ENCODE measurements around the gene NCK2.

Gene NCK2

DNA sequence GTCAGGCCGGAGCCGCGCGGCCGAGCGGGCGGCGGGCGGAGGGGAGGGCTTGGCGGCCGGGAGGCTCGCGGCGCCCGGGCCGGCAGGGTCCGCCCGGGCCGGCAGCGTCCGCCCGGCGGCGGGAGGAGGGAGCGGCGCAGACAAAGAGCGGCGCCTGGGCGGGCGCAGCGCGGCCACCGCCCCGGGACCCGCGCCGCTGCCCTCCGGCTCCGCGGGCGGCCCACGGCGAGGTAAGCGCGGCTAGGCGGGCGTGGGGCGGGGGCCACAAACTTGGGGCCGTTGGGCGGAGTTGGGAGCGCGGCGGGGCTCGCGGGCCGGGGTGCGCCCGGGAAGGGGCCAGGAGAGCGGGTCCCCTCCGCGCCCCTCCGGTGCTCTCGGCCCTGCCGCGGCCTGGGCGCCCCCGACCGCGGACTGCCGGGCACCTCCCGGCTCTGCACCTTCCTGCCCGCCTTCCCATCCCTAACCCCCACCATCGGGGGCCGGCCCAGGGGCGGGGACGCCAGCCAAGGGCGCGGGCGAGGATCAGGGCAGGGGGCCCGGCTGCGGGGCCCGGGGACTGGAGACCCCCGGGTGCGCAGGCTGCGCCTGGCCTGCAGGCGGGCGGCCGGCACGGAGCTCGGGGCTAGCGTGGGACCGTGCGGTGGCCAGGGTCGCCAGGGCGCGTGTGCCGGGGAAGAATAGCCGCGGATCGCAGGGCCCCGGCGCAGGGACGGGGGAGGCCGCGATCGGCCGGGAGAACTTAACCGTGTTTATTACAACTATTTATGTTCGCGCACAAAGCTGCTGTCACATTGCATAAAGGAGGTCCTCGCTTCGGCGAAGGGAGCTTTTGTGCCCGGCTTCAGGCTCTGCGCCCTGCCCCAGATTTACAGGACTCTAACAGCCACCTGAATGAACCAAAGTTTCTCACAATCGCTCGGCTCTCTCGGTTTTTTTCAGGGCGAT, at the start of gene NCK2:
Gene NCK2, plus strand, starts transcription at position 4 of the 945 bp plus-strand sequence. CDS start 110,152 bp downstream, outside the sequence.
- no peak for DNase-seq (ENCODE audit: low read depth, low spot score)

DNA sequence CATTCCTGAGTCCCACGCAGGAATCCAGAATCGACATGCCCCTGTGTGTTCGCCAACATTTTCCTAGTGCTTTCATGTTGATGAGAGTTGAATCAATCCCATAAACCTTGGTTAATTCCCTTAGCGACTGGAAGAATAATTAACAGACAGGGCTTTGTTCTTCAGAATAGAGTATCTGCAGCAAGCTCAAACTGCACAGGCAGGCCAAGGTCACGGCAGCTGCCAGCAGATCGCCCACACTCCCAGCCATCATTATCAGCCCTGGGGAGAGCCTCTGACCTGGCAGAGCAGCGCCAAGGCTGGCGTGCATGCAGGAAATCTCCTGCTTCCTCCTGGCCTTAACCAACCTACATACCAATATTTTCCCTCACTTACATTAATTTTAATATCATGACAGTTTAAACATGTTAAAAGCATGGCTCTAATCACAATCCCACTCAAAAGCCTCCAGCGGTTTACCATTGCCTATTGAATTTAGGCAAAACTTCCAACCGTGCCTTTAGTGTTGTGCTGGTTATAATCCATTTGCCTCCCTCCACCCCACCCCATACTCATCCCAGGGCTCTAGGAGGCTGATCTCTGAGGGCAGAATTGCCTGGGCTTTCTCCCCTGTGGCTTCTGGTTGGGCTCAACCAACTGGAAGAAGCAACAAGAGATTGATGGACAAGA, 46.8 kb upstream of the NCK2 start:
- DNase-seq (ENCODE audit: low read depth, low spot score) = no peak

DNA sequence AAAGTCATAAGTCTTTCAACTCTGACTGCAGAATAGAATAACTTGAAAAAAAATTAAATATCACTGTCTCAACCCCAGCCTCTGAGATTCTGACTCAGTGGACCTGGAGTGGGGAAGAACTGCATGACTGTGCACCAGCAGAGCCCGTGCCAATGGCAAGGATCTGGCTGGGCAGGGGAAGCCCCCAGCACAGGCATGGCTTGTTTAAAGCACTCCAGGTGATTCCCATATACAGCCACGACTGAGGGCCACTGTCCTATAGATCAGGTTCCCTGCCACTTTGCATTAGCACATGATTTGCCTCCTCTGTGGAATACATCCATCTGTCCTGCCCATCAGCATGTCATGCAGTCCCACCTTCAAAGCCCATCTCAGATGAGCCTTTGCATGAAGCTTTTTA, 45.9 kb upstream of the NCK2 start:
- no peak for DNase-seq (ENCODE audit: low read depth, low spot score)

DNA sequence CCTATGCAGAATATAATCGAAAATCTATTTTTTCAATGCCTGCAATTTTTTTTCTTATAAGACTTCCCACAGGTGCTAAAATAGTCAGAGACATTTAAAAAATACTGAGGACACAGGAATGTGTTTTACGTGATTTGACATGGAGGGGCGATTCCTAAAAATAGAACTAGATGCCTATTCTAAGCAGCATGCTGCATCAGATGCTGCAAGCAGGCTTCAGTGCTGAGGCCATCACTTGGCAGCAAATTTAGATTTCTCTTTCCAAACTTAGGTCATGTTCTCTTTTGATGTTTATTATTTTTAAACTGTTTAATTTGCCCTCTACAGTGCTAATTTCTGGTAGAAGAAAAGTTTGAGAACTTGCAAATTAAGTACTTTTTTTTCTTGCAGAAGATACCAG, 43.7 kb upstream of the NCK2 start:
- DNase-seq (ENCODE audit: low read depth, low spot score) = no peak

DNA sequence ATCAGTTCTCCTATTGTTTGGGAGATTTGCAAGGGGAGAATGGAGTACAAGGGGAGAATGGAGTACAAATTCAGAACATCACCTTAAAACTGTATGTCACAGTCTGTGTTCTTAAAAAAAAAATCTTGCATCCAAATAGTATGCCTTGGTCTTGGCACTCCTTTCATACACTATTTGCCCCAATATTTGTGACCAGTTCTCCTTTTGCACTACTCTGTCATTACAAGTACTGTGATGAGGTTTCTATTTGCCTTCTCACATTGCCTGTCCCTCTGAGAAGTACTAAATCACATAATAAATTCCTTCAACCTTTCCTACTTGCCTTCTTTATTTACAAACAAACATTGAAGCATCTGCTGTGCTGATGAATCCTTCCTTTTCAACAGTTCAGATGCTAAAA, 36.0 kb upstream of the NCK2 start:
- DNase-seq (ENCODE audit: low read depth, low spot score) = no peak

DNA sequence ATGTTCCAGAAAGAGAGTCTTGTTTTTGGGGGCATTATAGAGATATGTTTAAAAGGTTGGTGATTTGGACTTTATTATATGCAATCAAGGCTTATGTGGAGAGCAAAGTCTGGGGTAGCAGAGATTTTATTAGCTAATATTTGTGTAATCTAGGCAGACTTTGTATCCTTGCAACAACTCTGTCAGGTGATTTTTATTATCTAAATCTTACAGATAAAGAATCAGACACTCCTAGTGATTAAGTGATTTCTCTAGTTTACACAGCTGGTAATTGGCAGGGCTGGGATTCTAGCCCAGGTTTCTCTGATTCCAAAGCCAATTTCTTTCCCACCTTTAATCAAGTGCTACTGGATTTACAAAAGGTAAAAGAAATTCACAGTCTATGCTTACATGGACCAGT, 33.3 kb upstream of the NCK2 start:
- no peak for DNase-seq (ENCODE audit: low read depth, low spot score)

DNA sequence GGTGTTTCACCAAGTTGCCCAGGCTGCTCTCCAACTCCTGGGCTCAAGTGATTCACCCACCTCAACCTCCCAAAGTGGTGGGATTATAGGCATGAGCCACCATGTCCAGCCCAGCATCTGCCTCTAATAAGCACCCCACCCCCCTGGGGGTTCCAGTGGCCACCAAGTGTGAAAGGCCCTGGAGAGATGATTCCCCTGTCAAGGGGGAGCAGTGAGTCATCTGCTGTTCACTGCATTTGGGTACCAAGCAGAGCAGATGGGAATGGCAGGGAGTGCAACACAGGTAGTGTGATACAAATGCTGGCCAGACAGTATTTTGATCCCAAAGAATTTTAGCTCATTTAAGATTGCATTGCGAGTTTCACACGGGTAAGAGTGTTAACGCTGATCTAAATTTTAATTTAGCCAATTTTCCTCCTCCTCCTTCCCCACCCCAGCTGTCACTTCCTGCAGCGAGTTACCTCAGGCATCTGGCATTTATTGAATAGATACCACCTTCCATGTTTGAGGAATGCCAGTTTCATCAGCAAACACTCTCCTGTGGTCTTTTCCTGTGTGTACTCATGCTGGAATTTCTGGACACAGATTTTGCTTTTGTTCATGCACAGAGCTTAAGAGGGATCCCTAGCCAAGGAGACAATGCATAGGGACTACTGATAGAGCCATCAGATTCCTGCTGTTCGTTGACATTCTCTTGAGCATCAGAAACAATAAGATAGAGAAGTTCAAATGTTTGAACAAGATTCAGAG, 32.4 kb upstream of the NCK2 start:
- DNase-seq (ENCODE audit: low read depth, low spot score) = no peak

DNA sequence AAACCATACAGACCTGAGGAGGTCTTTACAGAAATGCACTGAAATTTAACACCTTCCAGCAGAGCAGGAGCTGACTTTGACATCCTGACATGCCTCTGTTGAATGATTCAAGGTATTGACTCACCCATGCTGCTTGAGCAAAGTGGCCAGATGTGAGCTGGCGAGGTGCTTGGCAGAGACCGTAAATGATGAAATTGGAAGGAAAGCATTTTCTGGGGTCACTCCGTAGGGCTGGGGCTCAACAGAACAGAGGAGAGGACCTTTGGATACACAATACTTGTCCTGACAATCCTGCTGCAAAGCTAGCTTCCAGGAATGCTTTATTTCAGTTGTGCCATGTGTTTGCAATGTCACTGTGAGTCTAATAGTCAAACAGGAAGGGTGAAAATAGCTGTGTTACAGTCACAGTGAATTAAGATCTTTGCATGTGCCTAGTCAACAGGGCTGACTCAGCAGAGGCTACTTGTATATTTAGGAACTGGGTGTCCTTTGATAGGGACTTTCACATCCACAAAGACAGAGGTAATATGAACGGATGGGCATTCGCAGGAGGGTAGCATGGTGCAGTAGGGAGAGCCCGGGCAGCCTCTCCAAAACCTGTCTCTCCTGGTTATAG, 31.6 kb upstream of the NCK2 start:
- DNase-seq (ENCODE audit: low read depth, low spot score) = no peak

DNA sequence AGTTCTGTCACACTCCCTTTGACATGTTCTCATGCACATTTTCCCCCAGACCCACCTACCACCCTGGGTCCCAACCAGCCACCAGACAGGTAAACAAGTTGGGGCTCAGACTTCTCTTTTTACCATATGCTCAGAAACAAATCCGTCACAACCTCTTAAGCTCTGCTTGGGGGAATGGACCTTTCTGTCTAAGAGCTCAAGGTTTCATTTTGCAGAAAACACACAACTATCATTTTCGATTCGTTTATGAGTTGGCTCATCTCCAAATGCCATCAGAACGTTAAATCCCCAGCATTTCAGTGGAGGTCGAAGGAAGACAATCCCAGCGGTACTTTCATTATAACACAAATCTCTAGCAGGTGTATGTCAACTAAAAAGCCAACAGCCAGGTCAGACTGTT, 30.6 kb upstream of the NCK2 start:
- DNase-seq (ENCODE audit: low read depth, low spot score) = no peak

DNA sequence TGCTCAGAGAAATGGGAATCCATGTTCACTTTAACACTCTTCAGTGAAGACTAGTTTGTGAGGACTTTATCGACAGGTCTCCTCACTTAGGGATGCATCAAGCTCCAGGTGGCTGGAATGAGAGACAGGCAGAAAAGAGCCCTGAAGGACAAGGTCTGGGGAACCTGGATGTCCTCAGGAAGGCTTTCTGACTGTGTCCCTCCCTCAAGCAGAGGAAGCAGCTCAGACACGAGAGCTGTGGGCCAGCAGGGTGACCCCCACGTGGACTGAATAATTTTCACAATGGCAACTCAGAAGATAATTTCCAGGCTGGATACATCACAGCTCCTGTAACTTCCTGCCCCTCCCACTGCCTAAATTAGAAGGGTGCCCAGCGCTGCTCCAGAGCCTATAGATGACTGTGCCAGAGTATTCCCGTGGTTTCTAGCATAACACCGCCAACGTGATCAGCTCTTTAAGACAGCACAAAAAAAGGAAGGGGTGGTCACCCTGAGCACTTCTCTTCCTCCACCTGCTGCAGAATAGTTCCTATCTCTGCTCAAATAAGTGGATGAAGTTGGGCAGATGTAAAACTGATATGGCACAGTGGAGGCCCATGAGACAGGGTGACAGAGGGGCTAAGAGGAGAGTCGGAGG, 25.7 kb upstream of the NCK2 start:
- DNase-seq (ENCODE audit: low read depth, low spot score) = no peak

DNA sequence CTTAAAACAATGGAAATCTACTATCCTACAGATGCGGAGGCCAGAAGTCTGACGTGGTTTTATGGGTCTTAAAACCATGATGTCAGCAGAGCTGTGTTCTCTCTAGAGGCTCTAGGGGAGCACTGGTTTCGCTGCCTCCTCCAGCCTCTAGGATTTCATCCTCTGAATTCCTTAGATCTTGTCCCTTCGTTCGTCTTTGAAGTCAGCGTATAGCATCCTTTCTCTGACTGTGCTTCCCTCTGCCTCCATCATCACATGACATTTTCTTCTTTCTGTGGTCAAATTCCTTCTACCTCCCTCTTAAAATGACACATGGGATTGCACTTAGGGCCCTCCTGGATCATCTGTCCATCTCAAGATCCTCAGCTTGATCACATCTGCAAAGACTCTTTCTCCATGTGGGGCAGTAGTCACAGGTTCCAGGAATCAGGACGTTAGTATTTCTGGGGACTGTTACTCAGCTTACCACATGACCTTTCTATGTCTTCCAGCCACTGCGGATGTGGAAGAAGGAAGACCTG, 22.7 kb upstream of the NCK2 start:
- no peak for DNase-seq (ENCODE audit: low read depth, low spot score)

DNA sequence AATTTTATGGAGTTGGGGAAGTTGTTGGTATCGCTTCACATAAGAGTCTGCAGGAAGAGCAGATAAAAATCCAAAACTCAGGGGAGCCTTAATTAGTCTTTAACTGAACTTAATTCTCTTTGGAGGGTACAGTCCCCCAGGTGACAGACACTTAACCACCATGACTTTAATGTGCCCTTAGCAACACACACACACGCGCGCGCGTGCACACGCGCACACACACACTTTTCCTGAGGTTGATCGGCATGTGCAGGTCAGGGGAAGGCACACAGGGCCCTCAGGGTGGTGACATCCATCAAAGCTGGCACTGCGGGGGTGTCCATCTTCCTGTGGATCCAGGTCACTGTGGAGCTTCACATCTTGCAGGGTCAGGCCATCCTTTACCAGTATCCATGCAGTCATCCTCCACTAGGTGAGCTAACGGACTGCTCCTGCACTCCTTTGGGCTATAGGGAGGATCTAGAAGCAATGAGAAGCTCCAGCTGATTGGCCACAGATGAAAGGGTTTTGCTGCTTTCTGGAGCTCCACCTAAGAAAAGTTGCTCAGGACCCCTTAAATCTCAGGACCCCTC, 21.9 kb upstream of the NCK2 start:
- DNase-seq (ENCODE audit: low read depth, low spot score) = no peak

DNA sequence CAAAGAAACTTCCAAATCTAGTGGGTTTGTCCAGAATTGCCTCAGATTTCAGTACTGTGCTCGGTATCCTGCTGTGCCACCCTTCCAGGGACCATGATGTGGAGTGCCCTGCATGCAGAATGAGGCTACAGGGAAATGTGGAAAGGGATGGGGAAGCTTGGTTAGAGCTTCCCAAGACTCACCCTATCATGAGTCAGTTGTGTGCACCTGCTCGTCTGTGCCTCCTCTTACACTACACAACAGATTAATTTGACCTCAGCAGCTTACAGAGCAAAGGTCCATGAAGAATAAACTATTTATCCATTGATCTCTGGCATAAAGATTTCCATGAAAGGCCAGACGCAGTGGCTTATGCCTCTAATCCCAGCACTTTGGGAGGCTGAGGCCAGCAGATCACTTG, 21.3 kb upstream of the NCK2 start:
- DNase-seq (ENCODE audit: low read depth, low spot score) = no peak

DNA sequence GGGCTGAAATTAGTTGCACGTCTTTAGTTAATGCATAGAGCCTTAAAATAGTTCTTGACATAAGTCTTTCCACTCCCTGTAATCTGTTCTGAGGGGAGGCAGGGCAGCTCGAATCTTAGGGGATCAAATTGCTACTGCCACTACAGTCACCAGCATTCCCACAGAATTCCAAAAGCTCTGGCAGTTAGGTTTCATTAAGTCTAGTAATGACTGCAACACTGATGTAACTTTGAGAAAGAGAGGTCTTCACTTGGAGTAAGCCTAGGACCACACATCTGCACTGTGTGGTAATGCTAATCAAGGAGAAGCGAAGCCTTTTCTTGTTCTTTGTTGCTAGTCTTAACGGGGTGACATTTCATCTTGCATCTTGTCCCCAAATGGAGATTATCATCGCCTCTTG, 19.3 kb upstream of the NCK2 start:
- DNase-seq (ENCODE audit: low read depth, low spot score) = no peak

DNA sequence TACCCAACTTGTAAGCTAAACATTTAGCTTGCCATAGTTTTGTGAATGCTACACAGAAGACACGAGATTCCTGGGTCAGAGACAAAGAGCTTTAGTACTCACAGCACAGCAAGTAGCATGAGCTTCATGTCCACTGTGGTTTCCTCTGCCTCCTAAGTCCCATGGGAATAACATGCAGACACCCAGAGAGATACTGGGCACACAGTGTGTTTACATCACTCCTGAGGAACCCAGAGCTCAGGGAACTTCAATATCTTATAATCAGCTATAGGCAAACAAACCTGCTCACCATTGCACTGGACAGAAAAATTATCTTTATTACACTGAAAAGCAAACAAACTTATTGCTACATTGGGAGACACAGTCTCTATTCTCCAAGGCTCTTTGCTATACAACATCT, 14.5 kb upstream of the NCK2 start:
- DNase-seq (ENCODE audit: low read depth, low spot score) = no peak

DNA sequence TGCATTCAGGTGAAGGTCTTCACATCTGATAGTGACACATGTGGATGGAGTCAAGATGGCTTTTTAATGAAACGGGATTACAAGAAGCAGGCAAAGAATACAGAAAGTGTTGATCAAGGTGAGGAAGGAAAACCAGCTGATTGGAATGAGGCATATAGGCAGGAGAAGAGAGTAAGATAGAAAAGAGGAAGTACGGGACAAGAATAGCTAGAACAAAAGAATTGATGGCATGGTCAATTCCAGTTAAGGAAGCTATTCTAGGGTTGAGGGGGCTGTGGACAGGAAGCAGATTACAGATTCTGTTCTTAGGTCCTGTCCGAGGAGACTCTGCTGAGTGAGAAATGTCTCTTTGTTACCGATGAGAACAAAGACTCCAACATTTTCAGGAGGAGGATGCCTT, 13.2 kb upstream of the NCK2 start:
- no peak for DNase-seq (ENCODE audit: low read depth, low spot score)

DNA sequence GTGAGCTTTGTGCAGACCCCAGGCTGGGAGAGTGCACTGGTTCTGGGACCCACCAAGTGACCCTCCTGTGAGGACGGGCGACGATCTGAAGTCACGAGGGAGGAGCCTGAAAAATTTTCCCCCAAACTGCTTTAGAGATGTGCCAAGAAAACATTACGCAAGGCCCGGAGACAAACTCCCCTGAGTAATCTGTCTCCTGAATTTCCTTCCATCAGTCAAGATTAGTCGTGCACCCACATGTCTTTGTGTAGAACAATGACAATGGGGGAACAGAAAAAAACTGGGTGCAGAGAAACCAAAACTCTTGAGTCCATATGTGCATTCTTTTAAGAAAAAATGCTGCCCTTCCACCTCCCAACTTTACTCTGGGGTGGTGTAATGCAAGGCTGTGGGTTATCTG, 12.6 kb upstream of the NCK2 start:
- no peak for DNase-seq (ENCODE audit: low read depth, low spot score)

DNA sequence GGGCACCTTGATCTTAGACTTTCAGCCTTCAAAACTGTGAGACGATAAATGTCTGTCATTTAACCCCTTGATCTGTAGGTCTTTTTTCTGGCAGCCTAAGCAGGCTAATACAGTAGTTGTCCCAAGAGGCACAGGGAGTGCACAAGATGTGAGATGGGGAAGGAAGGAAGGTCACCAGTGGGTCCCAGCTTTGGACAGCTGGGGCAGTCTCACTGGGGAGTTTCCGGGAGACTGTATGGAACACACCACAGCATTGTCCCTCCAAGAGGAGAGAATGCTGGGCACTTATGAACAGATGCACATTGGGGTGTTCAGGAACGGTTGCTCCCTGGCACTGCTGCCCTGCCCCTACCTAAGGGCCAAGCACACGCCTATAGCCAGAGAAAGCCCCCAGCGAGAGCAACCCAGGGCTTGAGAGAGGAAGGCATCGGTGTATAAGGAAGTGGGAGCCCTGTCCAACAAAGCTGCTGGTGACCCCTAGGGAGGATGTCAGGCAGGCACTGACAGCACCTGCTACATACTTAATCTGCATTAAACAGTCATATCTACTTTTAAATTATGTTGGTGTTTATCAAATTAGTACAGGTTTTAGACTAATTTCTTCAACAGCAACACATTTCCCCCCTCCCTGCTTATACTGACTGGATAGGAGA, 11.6 kb upstream of the NCK2 start:
- no peak for DNase-seq (ENCODE audit: low read depth, low spot score)

DNA sequence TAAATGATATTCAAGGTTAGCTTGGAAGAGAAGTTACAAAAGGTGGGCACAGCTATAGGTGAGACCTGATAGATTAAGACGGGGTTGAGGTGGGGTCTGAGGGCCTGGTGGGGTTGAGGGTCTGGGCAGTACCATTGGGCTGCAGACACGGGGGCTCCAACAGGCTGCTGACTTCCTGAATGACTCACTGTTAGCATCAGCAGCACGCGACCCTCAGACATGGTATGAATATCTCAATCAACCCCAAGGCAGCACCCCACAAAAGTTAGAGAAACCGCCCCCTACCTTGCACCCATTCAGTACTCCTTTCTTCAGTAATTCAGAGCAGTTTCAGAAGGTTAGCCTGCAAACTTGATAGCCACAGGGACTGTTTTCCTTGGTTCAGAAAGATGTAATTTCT, 10.8 kb upstream of the NCK2 start:
- DNase-seq (ENCODE audit: low read depth, low spot score) = no peak

DNA sequence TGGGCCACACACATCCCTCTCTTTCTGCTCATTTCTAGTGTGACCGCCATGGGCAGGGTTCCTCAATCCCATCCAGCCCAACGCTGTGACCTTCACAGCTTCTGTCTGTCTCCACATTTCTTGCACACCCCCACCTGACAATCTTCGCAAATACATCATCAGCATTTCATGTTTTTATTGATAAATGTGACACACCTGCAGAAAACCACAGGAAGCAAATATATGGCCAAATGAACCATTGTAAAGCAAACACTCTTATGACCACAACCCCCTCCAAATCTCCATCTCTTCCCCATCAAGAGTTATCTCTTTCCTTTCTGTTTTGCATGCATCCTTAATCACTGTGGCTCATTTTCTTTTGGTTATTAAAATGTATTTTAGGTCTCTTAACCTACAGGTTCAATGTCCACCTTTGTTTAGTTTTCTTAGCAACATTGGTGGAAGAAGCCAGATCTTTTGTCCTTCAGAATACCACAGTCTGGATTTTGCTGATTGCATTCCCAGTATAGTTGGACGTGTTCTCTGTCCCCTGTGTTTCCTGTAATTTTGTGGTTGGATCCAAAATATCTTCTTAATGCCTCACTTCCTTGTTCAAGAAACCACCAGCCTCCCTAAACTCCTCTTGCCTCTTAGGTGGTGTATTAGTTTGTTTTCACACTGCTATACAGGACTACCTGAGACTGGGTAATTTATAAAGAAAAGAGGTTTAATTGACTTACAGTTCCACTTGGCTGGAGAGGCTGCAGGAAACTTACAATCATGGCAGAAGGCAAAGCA, 9.8 kb upstream of the NCK2 start:
- DNase-seq (ENCODE audit: low read depth, low spot score) = no peak

All from brain pericyte (primary cell).